ENCODE data around the gene CRLF3.
"Not testable (repeated sequence)": the region's sequence is repeated elsewhere in the genome, so short reads cannot be mapped to it uniquely, and the experiment has no call there.

The CRLF3 gene

DNA sequence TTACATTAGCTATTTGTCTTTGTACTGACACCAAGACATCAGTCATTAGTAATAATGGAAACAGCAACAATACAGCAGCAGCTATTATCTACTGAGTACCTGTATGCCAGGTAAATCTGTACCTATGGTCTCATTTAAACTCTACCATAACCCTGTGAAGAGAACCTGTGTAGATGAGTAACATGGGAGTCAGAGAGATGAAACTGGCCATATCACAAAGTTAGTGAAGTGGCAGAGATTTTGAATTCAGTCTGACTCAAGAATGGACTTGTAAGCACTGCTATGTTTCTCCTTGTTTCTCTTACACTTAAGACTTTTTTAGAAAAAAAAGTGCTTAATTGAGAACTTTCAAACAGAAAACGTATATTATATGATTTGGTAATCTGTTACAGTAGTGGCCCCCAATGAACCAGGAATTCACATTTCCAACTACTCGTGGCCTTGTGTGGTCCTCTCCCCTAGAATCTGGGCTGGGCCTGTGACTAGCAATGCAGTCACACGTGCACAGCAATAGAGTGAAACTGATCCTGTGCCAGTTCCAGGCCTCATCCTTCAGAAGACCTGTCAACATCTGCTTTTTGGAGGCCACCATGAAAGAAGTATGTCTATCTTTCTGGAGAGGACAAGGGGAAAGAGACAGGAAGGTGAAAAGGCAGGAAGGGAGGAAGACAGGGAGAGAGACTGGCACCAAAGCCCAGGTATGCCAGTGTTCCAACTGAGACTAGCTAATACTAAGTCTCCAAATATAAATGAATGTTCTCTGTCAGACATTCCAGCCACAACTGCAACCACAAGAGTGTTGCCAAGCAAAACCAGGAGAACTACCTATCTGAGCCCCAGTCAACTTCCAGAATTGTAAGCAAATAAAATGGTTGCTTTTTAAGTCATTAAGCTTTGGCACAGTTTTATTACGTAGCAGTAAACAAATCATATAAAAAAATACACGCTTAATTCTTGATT lies 12.0 kb downstream of the CRLF3 start:
- no peak for DNase-seq

GRCh38 chr17:30809867-30810266 lies 14.6 kb downstream of the CRLF3 start:
- DNase-seq: no peak

GRCh38 chr17:30808785-30809286 lies 15.7 kb downstream of the CRLF3 start:
- no peak for DNase-seq

DNA sequence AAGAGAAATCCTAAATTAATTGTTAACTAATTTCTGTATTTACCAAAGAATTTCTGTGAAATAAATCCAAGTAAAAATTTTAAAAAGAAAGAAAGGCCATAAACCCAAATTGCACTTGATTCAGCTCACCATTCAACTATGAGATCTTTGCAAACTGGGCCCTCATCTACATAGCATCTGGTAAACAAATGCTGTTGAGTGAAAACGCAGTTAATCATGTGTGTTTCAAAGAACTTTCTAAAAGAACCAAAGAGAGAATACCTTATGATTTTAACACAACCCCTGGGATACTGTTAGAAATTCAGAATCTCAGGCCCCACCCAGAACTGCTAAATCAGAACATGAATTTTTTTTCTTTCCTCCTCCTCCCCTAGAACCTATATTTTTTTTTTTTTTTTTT lies 16.6 kb downstream of the CRLF3 start:
- no peak for DNase-seq

DNA sequence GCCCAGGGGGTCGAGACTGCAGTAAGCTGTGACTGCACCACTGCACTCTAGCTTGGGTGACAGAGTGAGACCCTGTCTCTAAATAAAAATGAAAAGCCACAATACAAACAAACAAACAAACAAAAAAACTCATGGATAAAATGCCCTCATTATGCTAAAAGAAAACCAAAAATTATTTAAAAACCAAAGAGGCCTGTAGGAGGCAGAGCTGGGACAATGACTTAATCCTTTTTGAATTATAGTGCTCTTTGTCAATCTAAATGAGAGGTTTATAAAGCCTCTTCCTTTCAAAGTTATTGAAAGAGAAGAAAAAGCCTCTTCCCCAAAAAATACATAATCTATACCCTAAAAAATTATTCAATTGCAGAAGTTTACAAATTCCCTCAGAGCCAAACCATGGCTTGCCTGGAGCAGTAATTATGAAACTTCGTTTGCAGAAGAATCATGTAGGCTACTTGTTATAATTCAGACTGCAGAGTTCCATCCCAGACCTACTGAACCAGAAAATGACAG lies 18.5 kb downstream of the CRLF3 start:
- no peak for DNase-seq

DNA sequence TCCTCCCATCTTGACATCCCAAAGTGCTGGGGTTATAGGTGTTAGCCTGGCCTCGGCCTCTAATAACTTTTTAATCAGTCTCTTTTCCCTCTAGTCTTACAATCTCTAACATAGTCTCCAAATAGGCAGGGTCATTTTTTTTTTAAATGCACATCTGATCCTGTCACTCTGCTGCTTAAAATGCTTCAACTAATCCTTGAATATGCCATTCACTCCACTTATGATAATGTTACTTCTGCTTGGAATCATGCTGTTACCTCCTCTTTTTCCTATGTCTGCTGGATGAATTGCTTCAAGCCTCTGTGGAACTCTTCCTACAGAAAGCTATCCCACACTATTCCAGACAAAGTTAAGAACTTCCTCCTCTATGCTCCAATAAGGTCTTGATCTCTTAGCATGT lies 22.8 kb downstream of the CRLF3 start:
- DNase-seq: no peak

DNA sequence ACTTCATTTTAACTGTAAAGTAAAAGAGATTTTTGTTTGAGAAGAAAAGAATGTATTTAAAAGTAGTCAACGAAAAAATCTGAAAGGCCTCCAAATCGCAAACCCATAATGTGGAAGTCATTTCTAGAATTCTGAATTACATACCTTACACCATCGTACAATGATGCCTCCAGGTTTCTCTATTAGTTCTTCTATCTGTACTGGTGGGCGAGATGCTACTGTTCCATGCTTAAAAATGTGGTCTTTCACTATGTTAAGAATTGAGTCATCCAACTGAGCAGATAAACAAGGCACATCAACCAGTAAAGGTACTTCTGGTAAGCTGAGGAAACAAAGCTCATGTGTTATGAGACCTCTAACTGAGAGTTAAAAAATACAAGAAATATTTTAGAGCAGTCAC lies 28.5 kb downstream of the CRLF3 start:
- no peak for DNase-seq

DNA sequence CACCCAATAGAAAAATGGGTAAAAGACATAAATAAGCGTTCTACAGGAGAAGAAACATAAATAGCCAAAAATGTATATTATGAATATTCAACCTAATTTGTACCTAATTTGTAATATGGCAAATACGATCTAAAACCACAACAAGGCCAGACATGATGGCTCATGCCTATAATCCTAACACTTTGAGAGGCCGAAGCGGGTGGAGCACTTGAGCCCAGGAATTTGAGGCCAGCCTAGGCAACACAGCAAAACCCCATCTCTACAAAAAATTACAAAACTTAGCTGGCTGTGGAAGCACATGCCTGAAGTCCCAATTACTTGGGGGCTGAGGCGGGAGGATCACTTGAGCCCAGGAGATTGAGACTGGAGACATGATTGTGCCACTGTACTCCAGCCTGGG lies 30.1 kb downstream of the CRLF3 start:
- DNase-seq: no peak

DNA sequence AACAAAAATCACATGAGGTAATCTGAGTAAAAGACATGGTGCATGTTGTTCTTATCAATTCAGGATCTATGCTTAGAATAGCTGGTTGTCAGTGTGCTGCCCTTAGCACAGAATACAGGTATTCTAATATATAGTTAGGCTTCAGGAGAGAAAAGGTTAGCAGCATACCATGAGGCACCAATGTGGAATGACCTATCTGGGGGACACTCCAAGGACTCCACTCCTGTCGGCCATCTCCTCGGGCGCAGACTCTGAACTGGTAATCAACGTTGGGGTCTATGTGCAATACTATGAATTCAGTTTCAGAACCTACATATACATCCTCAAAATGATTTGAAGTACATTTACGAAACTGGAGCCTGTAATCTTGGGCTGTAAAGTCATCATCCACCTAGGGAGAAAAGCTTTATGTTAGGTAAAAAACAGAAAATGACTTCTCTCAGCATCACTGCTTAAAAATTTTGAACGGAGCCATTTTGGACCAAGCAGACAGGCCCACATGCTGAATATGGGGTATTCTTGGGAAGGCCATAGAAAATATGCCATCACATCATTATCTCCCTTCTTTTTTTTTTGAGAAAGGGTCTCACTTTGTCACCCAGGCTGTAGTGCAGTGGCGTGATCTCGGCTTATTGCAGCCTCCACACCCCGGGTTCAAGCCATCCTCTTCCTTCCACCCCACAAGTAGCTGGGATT lies 31.1 kb downstream of the CRLF3 start:
- DNase-seq: no peak

- DNase-seq: no peak
Observed at GRCh38 chr17:30790279-30790678, 34.2 kb downstream of the CRLF3 start.

DNA sequence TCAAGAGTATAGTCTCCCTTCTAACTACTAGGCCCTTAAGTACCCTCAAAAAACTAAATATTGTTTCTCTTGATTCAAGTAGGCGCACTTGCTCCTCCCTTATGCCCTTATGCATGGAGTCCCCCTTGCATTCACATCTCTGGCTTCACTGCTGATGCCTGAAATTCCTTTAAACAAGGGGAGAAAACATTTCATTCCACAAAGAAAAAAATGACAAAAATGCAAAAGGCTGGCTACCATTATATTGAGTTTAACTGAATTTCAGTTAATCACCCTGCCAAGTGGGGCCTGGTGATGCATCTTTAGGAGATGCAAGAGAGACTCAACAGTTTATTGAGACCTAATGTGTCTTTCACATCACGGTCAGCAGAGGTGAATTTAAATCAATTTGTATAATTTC lies 35.6 kb downstream of the CRLF3 start:
- no peak for DNase-seq

DNA sequence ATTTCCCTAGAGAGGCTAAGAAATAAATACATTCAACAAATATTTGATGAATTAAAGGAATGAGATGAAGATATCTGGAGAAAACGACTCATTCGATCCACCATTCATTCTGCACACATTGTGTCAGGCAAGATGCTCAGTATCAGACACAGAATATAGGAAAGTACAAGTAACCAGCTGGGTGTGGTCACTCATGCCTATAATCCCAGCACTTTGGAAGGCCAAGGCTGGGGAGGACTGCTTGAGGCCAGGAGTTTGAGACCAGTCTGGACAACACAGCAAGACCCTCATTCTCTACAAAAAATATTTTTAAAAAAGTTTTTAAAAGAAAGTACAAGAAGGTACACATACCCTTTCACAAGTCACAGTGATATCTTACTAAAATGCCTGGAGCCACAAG lies 42.3 kb downstream of the CRLF3 start:
- DNase-seq: no peak

- no peak for DNase-seq
Observed at GRCh38 chr17:30780343-30780742, 44.1 kb downstream of the CRLF3 start.

DNA sequence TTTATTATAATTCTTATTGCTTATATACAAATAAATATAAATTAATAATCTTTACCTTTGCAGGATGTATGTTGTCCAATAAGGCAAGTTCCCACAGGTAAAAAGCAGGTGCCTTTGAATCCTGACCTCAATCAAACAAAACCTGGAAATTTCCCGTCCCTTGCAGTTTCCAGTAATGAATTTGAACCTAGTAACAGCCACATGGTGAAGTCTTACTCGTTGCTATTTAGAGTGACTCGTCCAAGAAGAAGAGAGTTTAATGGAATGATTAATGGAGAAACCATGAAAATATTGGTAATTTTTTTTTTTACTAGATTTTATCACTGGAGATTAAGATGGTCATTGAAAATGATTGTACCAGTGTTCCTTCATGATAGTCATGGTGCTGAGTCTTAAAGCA lies 55.7 kb downstream of the CRLF3 start:
- not testable (repeated sequence) for DNase-seq

DNA sequence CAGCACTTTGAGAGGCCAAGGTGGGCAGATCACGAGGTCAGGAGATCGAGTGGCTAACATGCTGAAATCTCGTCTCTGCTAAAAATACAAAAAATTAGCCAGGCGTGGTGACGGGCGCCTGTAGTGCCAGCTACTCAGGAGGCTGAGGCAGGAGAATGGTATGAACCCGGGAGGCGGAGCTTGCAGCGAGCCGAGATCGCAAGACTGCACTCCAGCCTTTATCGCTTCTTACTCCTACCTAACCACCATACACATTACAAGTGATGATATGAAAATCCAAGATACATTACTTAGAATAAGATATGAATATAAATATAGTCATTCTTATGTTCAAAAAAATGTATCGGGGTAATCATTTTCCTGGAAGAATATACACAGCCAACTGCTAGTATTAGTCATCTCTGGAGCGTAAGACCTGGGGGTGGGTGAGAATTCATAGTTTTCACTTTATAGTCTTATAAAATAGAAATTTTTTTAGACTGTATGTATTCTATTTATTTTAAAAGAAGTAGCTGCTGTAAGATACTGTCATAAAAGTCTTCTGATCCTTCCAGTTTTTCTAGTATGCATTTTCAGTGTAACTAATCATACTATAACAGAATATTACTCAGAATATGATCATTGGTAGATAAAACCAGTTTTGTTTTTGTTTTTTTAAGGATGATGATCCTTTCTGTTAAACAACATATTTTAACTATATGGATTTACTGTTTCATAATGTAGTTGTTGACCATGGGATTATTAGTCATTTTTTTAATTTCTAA lies 56.7 kb downstream of the CRLF3 start:
- not testable (repeated sequence) for DNase-seq

- no peak for DNase-seq
Observed at GRCh38 chr17:30761060-30761459, 63.4 kb downstream of the CRLF3 start.

DNA sequence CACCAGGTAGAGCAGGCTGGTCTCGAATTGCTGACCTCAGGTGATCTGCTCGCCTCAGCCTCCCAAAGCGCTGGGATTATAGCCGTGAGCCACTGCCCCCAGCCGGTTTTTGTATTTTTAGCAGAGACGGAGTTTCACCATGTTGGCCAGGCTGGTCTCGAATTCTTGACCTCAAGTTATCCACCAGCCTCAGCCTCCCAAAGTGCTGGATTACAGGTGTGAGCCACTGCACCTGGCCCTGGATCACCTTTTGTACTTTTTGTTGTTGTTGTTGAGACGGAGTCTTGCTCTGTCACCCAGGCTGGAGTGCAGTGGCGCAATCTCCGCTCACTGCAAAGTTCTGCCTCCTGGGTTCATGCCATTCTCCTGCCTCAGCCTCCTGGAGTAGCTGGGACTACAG lies 71.2 kb downstream of the CRLF3 start:
- DNase-seq: not testable (repeated sequence)

- not testable (repeated sequence) for DNase-seq
Observed at GRCh38 chr17:30750982-30751381, 73.5 kb downstream of the CRLF3 start.

GRCh38 chr17:30747621-30748020 lies 76.9 kb downstream of the CRLF3 start:
- not testable (repeated sequence) for DNase-seq

- not testable (repeated sequence) for DNase-seq
Observed at GRCh38 chr17:30742669-30743068, 81.8 kb downstream of the CRLF3 start.

GRCh38 chr17:30736371-30736770 lies 88.1 kb downstream of the CRLF3 start:
- DNase-seq: not testable (repeated sequence)

GRCh38 chr17:30735644-30736043 lies 88.8 kb downstream of the CRLF3 start:
- not testable (repeated sequence) for DNase-seq

- not testable (repeated sequence) for DNase-seq
Observed at GRCh38 chr17:30735206-30735605, 89.3 kb downstream of the CRLF3 start.
